Activated T-cell treated with anti-CD3 and anti-CD28 coated beads, Interleukin-2, amount 50 U/mL, for 4 hours (primary cell): Measurements from ENCODE around the gene DNMT3B. TPM values are rescaled to one million over a fixed set of nuclear protein-coding genes. Genes with fewer than 3 reads are reported as not detected.
"Not testable (repeated sequence)": the region's sequence is repeated elsewhere in the genome, so short reads cannot be mapped to it uniquely, and the experiment has no call there.

Experiments used
- ATAC-seq, 2 donors: fragments of 200-7000 bp; cut with Tn5 transposase; one replicate each; pipeline ENCODE4 v1.10.0; 2021
- DNase-seq: peaks from one replicate; pipeline ENCODE4 v3.0.0-alpha.2; 2020
- H3K27me3 Mint-ChIP-seq: one replicate; pipeline ENCODE4 v1.8.0; 2021; ENCODE audit warnings: low read depth, mixed read lengths
- H3K36me3 Mint-ChIP-seq: one replicate; pipeline ENCODE4 v1.8.0; 2022; ENCODE audit warnings: mixed read lengths; ENCODE audit not compliant: insufficient read depth
- H3K4me1 Mint-ChIP-seq: one replicate; pipeline ENCODE4 v1.8.0; 2021; ENCODE audit warnings: low read depth, mixed read lengths
- H3K4me3 Mint-ChIP-seq: one replicate; pipeline ENCODE4 v1.8.0; 2021; ENCODE audit warnings: mild to moderate bottlenecking, moderate library complexity, mixed read lengths
- H3K9me3 Mint-ChIP-seq: one replicate; pipeline ENCODE4 v1.8.0; 2021; ENCODE audit warnings: mixed read lengths
- total RNA-seq, 3 donors: library from RNA; stranded (reverse); gene quantifications; one replicate each; pipeline ENCODE4 v1.2.1, GENCODE V29; 2021

Gene DNMT3B
- total RNA-seq, 3 donors from 2014 or later = 0.63 to 1.0 (median 0.63) TPM

DNA sequence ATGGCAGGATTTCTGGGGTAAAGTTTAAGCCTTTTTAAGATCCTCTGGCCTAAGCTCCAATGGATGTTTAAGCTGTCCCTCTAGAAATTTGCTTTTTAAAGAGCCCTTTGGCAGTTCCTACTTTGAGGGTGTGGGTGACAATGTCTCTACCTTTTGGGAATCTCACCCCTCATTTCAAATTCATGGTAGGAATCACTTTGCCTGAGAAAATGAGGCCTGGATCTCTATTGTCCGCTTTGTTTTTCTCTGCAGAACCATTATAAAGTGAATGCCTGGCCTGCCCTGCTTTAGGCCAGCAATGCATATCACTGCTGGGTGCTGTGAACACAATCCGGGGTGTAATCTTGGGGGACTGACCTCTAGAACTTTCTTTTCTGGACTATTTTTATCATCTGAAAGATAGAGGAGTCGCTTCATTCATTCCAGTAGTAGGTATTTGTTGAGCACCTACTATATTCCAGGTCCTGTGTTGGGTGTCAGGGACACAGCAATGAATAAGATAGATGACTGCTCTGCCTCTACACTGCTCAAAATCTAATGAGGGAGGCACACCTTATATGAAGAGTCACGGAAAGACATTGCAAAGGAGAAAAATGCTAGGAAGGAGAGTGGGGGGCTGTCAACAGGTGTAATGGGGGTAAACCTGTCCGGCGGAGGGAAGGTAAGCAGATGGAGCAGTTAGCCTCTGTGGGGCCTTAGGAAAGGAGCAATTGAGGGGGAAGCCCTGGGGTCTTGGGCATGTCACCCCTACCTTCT is 10.3 kb upstream of the DNMT3B start:
- H3K36me3 Mint-ChIP-seq = no peaks in the 10 kb centered on the region
- no peaks in the 10 kb centered on the region for H3K27me3 Mint-ChIP-seq
- peaks cover 4% of the 10 kb centered on the region for H3K4me1 Mint-ChIP-seq
- ATAC-seq (no peak), DNase-seq (no peak)
- no peak overlapping the region for H3K4me3 Mint-ChIP-seq
- no peaks in the 10 kb centered on the region for H3K9me3 Mint-ChIP-seq

DNA sequence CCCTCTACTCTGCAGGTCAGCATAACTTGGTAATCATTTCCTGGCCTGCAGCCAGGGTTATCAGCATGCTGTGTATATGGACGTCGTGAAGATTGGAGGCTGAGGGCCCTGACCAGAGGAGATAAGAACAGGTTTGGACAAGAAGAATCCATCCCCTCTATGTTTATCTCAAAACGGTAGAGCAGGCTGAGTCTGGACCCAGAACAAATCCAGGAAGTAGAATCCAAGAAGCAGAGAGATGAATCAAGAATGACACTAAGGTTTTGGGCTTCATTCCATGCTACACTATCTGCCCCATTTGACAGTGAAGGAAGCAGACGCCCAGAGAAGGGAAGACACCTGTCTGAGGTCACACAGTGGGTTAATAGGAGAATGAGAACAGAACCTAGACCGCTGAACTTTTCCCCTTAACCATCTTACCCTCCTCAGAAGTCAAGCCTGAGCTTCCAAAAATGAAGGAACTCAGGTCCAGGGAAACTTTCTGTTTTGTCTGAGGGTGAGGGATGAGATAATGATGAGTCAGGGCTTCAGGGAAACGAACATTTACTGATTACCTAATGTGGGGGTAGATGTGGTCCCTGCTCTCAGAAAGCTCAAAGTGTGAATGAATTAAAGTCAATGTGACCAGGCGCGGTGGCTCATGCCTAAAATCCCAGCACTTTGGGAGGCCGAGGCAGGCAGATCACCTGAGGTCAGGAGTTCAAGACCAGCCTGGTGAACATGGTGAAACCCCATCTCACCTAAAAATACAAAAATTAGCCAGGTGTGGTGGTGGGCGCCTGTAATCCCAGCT is 9.5 kb upstream of the DNMT3B start:
- peaks cover 4% of the 10 kb centered on the region for H3K4me1 Mint-ChIP-seq
- H3K4me3 Mint-ChIP-seq = no peak overlapping the region
- ATAC-seq = peak in 1 of 2 donors; percentile 59
- DNase-seq = no peak
- H3K9me3 Mint-ChIP-seq = no peaks in the 10 kb centered on the region
- no peaks in the 10 kb centered on the region for H3K36me3 Mint-ChIP-seq
- no peaks in the 10 kb centered on the region for H3K27me3 Mint-ChIP-seq

- Mint-ChIP-seq H3K9me3 (no peaks in the 10 kb centered on the region), H3K27me3 (no peaks in the 10 kb centered on the region), H3K36me3 (no peaks in the 10 kb centered on the region), H3K4me1 (peaks cover 4% of the 10 kb centered on the region), H3K4me3 (no peak overlapping the region)
- no peak for ATAC-seq
- no peak for DNase-seq
Observed at GRCh38 chr20:32753731-32754130, 8.5 kb upstream of the DNMT3B start.

DNA sequence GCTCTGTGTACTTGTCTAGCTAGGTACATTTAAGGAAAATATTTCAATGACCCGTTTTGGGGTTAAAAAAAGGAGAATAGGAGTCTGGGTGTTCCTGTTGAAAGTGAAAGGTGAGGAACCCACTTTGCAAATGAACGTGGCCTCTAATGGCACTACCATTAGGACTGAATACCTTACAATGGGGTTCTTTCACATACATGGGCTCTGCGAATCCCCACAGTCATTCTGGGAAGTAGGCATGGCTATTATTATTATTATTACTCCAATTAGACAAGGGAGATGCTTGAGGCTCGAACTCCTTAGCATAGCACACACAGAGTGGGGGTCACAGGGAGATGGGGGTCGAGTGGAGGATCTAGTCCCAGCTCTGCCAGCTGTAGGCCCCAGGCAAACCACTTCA is 6.0 kb upstream of the DNMT3B start:
- H3K9me3 Mint-ChIP-seq = no peaks in the 10 kb centered on the region
- H3K36me3 Mint-ChIP-seq = no peaks in the 10 kb centered on the region
- peaks cover 4% of the 10 kb centered on the region for H3K4me1 Mint-ChIP-seq
- no peaks in the 10 kb centered on the region for H3K27me3 Mint-ChIP-seq
- ATAC-seq (no peak), DNase-seq (no peak)
- no peak overlapping the region for H3K4me3 Mint-ChIP-seq

- DNase-seq (no peak), ATAC-seq (no peak)
- H3K36me3 Mint-ChIP-seq = no peaks in the 10 kb centered on the region
- H3K9me3 Mint-ChIP-seq = no peaks in the 10 kb centered on the region
- no peaks in the 10 kb centered on the region for H3K27me3 Mint-ChIP-seq
- peak overlapping the region; percentile 81 for H3K4me3 Mint-ChIP-seq
- peaks cover 12% of the 10 kb centered on the region for H3K4me1 Mint-ChIP-seq
Observed at GRCh38 chr20:32761417-32761830, 761 bp upstream of the DNMT3B start.

- Mint-ChIP-seq H3K36me3 (no peaks in the 10 kb centered on the region), H3K4me1 (peaks cover 12% of the 10 kb centered on the region), H3K4me3 (peak overlapping the region; percentile 84), H3K9me3 (no peaks in the 10 kb centered on the region), H3K27me3 (no peaks in the 10 kb centered on the region)
- ATAC-seq (peak; percentile 48 to 51), DNase-seq (no peak)
Observed at GRCh38 chr20:32762754-32763201, 593 bp downstream of the DNMT3B start.

GRCh38 chr20:32763202-32764004 is 1.2 kb downstream of the DNMT3B start:
- Mint-ChIP-seq H3K4me1 (peaks cover 12% of the 10 kb centered on the region), H3K9me3 (no peaks in the 10 kb centered on the region), H3K36me3 (no peaks in the 10 kb centered on the region), H3K4me3 (peak overlapping the region; percentile 84), H3K27me3 (no peaks in the 10 kb centered on the region)
- DNase-seq = no peak
- ATAC-seq = no peak

DNA sequence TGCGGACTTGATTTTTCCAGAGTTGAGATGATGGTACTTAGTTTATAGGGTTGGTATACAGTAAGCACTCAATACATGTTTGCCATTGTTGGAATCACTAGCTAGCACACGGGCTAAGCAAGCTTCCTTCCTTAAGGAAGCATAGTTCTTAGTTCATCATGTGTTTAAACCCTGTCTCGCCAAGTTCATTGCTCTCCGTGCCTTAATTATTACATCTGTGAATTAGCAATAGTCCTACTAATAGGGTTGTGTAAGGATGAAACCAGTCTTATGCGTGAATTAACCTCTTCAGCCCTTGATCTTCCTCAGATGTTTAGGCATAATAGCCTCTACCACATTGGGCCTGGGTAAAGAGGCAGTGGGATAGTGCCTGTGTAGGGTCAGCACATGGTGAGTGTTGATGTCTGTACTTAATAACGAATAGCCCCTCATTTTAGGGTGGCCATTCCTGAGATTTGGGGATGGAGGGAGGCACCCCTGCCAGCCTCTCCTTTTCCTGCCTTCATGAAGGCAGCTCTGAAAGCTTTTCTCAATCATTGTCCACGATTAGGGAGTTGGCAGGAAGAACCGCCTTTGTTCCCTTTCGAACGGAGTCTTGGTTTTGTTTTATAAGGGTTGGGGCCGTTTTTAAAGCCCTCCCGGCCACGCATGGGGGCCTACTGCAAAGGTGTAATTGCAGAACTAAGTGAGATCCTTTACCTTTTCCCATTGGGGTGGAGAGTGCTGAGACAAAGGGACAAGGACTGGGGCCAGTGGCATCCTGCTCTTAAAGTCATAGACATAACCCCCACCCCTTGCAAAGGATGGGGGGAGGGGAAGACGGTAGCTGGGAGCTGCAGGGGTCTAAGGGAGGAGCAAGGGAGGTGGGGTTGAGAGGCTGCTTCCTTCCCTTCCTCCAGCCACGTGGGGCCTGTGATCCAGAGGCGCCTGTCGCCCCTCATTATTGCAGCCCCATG is 2.1 kb downstream of the DNMT3B start:
- Mint-ChIP-seq H3K9me3 (no peaks in the 10 kb centered on the region), H3K4me3 (peak overlapping the region; percentile 63), H3K36me3 (no peaks in the 10 kb centered on the region), H3K27me3 (no peaks in the 10 kb centered on the region), H3K4me1 (peaks cover 12% of the 10 kb centered on the region)
- no peak for ATAC-seq
- DNase-seq = no peak

GRCh38 chr20:32765230-32765875 is 3.2 kb downstream of the DNMT3B start:
- not testable (repeated sequence) for ATAC-seq, H3K9me3 Mint-ChIP-seq, H3K27me3 Mint-ChIP-seq, DNase-seq, H3K36me3 Mint-ChIP-seq, H3K4me3 Mint-ChIP-seq
- peaks cover 12% of the 10 kb centered on the region for H3K4me1 Mint-ChIP-seq

GRCh38 chr20:32767418-32768198 is 5.4 kb downstream of the DNMT3B start:
- H3K36me3 Mint-ChIP-seq = no peaks in the 10 kb centered on the region
- H3K4me1 Mint-ChIP-seq = peaks cover 26% of the 10 kb centered on the region
- no peaks in the 10 kb centered on the region for H3K9me3 Mint-ChIP-seq
- H3K4me3 Mint-ChIP-seq = no peak overlapping the region
- ATAC-seq (no peak), DNase-seq (no peak)
- H3K27me3 Mint-ChIP-seq = no peaks in the 10 kb centered on the region

DNA sequence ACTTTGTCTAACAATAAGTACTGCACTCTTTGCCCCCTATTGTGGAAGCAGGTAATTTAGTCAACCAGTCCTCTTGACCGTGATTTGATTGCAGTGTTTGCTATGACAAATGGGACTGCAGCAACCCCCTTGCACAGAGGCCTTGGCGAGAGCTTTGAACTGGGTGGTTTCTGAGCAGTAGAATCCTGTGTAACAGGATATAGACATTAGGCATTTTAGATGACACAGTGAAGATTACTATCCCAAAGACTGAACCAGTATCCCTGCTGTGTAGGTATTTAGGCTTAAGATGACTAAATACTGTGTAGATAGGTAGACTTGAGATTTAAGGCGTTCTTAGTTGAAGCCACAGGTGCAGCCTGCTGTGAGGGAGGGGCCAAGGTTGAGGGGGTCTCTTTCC is 9.9 kb downstream of the DNMT3B start:
- peak in 1 of 2 donors; percentile 42 for ATAC-seq
- no peak overlapping the region for H3K4me3 Mint-ChIP-seq
- peaks cover 24% of the 10 kb centered on the region for H3K4me1 Mint-ChIP-seq
- DNase-seq = no peak
- no peaks in the 10 kb centered on the region for H3K36me3 Mint-ChIP-seq
- no peaks in the 10 kb centered on the region for H3K27me3 Mint-ChIP-seq
- no peaks in the 10 kb centered on the region for H3K9me3 Mint-ChIP-seq

GRCh38 chr20:32773223-32773622 is 11.0 kb downstream of the DNMT3B start:
- Mint-ChIP-seq H3K4me1 (peaks cover 24% of the 10 kb centered on the region), H3K4me3 (no peak overlapping the region), H3K36me3 (no peaks in the 10 kb centered on the region), H3K27me3 (no peaks in the 10 kb centered on the region), H3K9me3 (no peaks in the 10 kb centered on the region)
- DNase-seq (no peak), ATAC-seq (no peak)
